IMR-90 (cell line): ENCODE measurements around the gene STPG4. TPM values are rescaled to one million over a fixed set of nuclear protein-coding genes. Genes with fewer than 3 reads are reported as not detected.

Experiments used
- ATAC-seq: fragments of 200-7000 bp; cut with Tn5 transposase; 2 replicates; pipeline ENCODE4 v1.9.1; 2020; ENCODE audit warnings: low read depth, mild to moderate bottlenecking, moderate library complexity
- BruUV-seq: library from RNA; stranded (reverse); fragments of 400-500 nt; replicated peaks from 2 replicates; lab custom pipeline; 2021; lab: Mats Ljungman, UMichigan
- CTCF ChIA-PET: fragments of 300-600 bp; formaldehyde crosslinking; extraction: SDS; loops from one replicate; lab custom pipeline; 2021; ENCODE audit warnings: antibody characterized with exemption; lab: Yijun Ruan, JAX
- POLR2A ChIA-PET: fragments of 300-600 bp; sonication (Branson Sonifier 250); formaldehyde crosslinking; loops from one replicate; lab custom pipeline; 2022; ENCODE audit warnings: antibody characterized with exemption; ENCODE audit not compliant: unreplicated experiment; lab: Charles Lee
- DNase-seq: peaks from one replicate; pipeline ENCODE4 v3.0.0; 2013
- H2AFZ ChIP-seq: replicated peaks from 2 replicates; pipeline ENCODE3; 2013; ENCODE audit warnings: low read length, mild to moderate bottlenecking; ENCODE audit not compliant: poor library complexity
- H2AK5ac ChIP-seq: 2 replicates; pipeline ENCODE4 v1.6.1; 2013; ENCODE audit warnings: low read depth, low read length, inconsistent platforms
- H2AK9ac ChIP-seq: replicated peaks from 2 replicates; pipeline ENCODE3; 2013; ENCODE audit warnings: mild to moderate bottlenecking, low read depth, low read length, moderate library complexity; ENCODE audit not compliant: poor library complexity
- H2BK120ac ChIP-seq: 2 replicates; pipeline ENCODE4 v1.6.1; 2013; ENCODE audit warnings: low read depth, low read length, inconsistent platforms
- H2BK15ac ChIP-seq: 3 replicates; pipeline ENCODE4 v1.6.1; 2013; ENCODE audit warnings: low read depth, low read length, inconsistent platforms
- H2BK20ac ChIP-seq: 2 replicates; pipeline ENCODE4 v1.6.1; 2013; ENCODE audit warnings: low read depth, mild to moderate bottlenecking, inconsistent platforms, low read length, moderate library complexity
- H2BK5ac ChIP-seq: 2 replicates; pipeline ENCODE4 v1.6.1; 2013; ENCODE audit warnings: mild to moderate bottlenecking, low read depth, low read length, inconsistent platforms; ENCODE audit not compliant: poor library complexity, severe bottlenecking
- H3K14ac ChIP-seq: replicated peaks from 2 replicates; pipeline ENCODE4 v1.6.1; 2013; ENCODE audit warnings: low read depth, low read length, inconsistent platforms
- H3K18ac ChIP-seq: 2 replicates; pipeline ENCODE4 v1.6.1; 2013; ENCODE audit warnings: low read depth, low read length, control low read depth
- H3K23ac ChIP-seq: 2 replicates; pipeline ENCODE4 v1.6.1; 2013; ENCODE audit warnings: low read depth, low read length, inconsistent platforms
- H3K27ac ChIP-seq: 2 replicates; pipeline ENCODE4 v1.5.1; 2013; ENCODE audit warnings: mild to moderate bottlenecking, control low read depth, low read length; ENCODE audit not compliant: insufficient read depth
- H3K27me3 ChIP-seq: 2 replicates; pipeline ENCODE4 v1.6.1; 2013; ENCODE audit warnings: low read length; ENCODE audit not compliant: control insufficient read depth, insufficient read depth
- H3K36me3 ChIP-seq: 2 replicates; pipeline ENCODE4 v1.6.1; 2013; ENCODE audit warnings: low read length, mixed read lengths; ENCODE audit not compliant: control insufficient read depth, insufficient read depth
- H3K4ac ChIP-seq: 2 replicates; pipeline ENCODE4 v1.6.1; 2013; ENCODE audit warnings: low read depth, low read length, inconsistent platforms
- H3K4me1 ChIP-seq: 2 replicates; pipeline ENCODE4 v1.6.1; 2013; ENCODE audit warnings: low read length, mixed read lengths; ENCODE audit not compliant: control insufficient read depth, insufficient read depth
- H3K4me2 ChIP-seq: 2 replicates; pipeline ENCODE4 v1.6.1; 2013; ENCODE audit warnings: low read depth, mild to moderate bottlenecking, control low read depth, low read length, moderate library complexity
- H3K4me3 ChIP-seq: 2 replicates; pipeline ENCODE4 v1.5.1; 2013; ENCODE audit warnings: low read depth, mild to moderate bottlenecking, control low read depth, low read length, moderate library complexity; ENCODE audit not compliant: insufficient read depth
- H3K56ac ChIP-seq: 2 replicates; pipeline ENCODE4 v1.6.1; 2013; ENCODE audit warnings: low read length, inconsistent platforms; ENCODE audit not compliant: insufficient read depth; ENCODE audit errors: extremely low read depth
- H3K79me1 ChIP-seq, 2 experiments: 2 replicates each; pipeline ENCODE4 v1.6.1; 2013; ENCODE audit warnings: low read length in 2 of 2, inconsistent platforms in 1 of 2, low read depth in 1 of 2
- H3K9ac ChIP-seq: 2 replicates; pipeline ENCODE4 v1.6.1; 2013; ENCODE audit warnings: low read depth, low read length, control low read depth
- H3K9me1 ChIP-seq: 2 replicates; pipeline ENCODE4 v1.6.1; 2013; ENCODE audit warnings: low read length, inconsistent platforms; ENCODE audit not compliant: insufficient read depth
- H3K9me3 ChIP-seq: 2 replicates; pipeline ENCODE4 v1.6.1; 2013; ENCODE audit warnings: low read length; ENCODE audit not compliant: control insufficient read depth, insufficient read depth
- H4K20me1 ChIP-seq: 2 replicates; pipeline ENCODE4 v1.6.1; 2013; ENCODE audit warnings: low read length, inconsistent platforms; ENCODE audit not compliant: insufficient read depth
- H4K5ac ChIP-seq: 2 replicates; pipeline ENCODE4 v1.6.1; 2013; ENCODE audit warnings: mild to moderate bottlenecking, low read depth, low read length, control low read depth
- H4K8ac ChIP-seq, 2 experiments: 2 replicates each; pipeline ENCODE4 v1.6.1; 2013; ENCODE audit warnings: low read depth in 2 of 2, low read length in 2 of 2, control low read depth in 1 of 2, inconsistent platforms in 1 of 2
- H4K91ac ChIP-seq: 2 replicates; pipeline ENCODE4 v1.6.1; 2013; ENCODE audit warnings: low read depth, low read length, inconsistent platforms; ENCODE audit not compliant: insufficient read depth
- BHLHE40 ChIP-seq: fragments of 150-350 bp; IDR thresholded peaks from 2 replicates; pipeline ENCODE4 v1.6.1; 2016; ENCODE audit warnings: mild to moderate bottlenecking, low read depth, low read length
- MAFK ChIP-seq: IDR thresholded peaks from 2 replicates; pipeline ENCODE4 v1.6.1; 2012; ENCODE audit warnings: low read depth, low read length, improper control_type of control experiment
- RCOR1 ChIP-seq: IDR thresholded peaks from 2 replicates; pipeline ENCODE4 v1.6.1; 2012; ENCODE audit warnings: mild to moderate bottlenecking, low read length, improper control_type of control experiment; ENCODE audit not compliant: insufficient replicate concordance
- WGBS, 2 experiments: methylation state at CpG; one replicate each; pipeline versions ENCODE4 v1.1.5 to v1.1.7; 2013; ENCODE audit warnings: missing lambda C conversion rate in 2 of 2; ENCODE audit not compliant: insufficient read length in 1 of 2; ENCODE audit errors: extremely low coverage in 2 of 2; 5-methylcytosine and 5-hydroxymethylcytosine counted together
- dilution Hi-C: fragments of 300-500 bp; cut with HindIII; formaldehyde crosslinking; loops from one replicate; pipeline ENCODE4 v1.14.3; 2018; ENCODE audit warnings: low sequenced_read_pairs; ENCODE audit not compliant: unreplicated experiment
- in situ Hi-C: fragments of 300-500 bp; cut with MboI; formaldehyde crosslinking; loops from 3 replicates; pipeline ENCODE4 v1.14.3; 2019; ENCODE audit warnings: low sequenced_read_pairs, inconsistent platforms, mixed read lengths
- intact Hi-C: fragments of 100-400 bp; cut with micrococcal nuclease; formaldehyde crosslinking; loops from 2 replicates; pipeline ENCODE4 v1.10.0; 2022
- polyA plus RNA-seq, 3 experiments: library from polyadenylated mRNA; depleted of rRNA; stranded (reverse); fragments of >200 nt; gene quantifications; 2 replicates each; pipeline ENCODE4 v1.2.3, GENCODE V29; 2012; ENCODE audit warnings: low replicate concordance in 1 of 3
- total RNA-seq: library from RNA; depleted of rRNA; stranded (reverse); fragments of >200 nt; gene quantifications from 2 replicates; pipeline ENCODE4 v1.2.3, GENCODE V29; 2012
- TF ChIP-seq, protein P1 (sequence below): fragments of 150-350 bp; IDR thresholded peaks from 2 replicates; pipeline ENCODE4 v1.6.1; 2017; ENCODE audit warnings: mild to moderate bottlenecking, antibody characterized with exemption, low read length, low read depth
- TF ChIP-seq, protein P2 (sequence below): fragments of 150-350 bp; IDR thresholded peaks from 2 replicates; pipeline ENCODE4 v1.6.1; 2016; ENCODE audit warnings: low read depth, mild to moderate bottlenecking, low read length, moderate library complexity, borderline replicate concordance

STPG4 gene
- total and polyA plus RNA-seq, 2 of the 4 experiments (the other 2 are of a cell fraction) = 0.12 to 0.18 TPM

DNA sequence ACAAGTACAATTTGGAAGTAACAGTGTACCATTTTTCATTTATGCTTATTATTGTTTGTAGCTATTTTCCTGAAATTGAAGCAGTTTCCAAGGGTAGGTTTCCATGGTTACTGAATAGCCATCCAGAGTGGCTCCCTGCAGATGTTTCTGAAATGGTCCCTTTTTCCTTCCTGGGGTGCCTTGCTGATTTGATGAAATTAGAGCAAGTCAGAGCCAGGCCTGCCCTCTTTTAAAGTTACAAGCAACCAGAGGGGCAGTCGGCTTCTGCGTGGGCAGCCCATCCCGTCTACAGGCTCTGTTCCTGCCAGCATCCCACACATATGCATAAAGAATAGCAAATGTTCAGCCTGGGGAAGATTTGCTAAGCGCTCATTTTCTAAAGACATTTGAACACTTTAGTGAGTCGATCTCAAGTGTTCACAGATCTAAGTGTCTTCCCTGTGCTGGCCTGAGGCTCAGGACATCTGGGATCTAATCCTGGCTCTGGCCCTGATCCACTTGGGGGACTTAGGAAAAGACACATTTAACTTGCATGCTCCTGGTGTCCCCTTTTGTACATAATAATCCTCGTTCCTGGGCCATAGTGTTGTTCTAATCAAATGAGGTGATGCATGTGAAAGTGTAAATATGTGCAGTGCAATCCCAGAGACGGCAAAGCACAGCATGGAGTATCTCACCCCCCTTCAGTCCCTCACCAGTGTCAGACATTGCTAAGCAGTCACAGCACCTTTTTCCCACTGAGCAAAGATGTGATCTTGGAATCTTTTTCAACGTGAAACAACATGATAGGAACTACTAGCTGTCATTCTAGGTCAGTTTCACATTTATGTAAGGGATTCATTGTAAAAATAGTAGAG is 92.2 kb downstream of the STPG4 start:
- H2BK15ac ChIP-seq = peak overlapping the region; percentile 88; the same call in 2 of the 3 replicates
- no peak overlapping the region for H3K9ac ChIP-seq
- peak overlapping the region; percentile 95 for H2BK120ac ChIP-seq
- H2BK5ac ChIP-seq = peak overlapping the region; percentile 63
- peak overlapping the region; percentile 80 for H4K91ac ChIP-seq
- peaks cover 37% of the 10 kb centered on the region for H3K4me1 ChIP-seq
- peak overlapping the region; percentile 78; the same call in 1 of the 2 replicates for H3K14ac ChIP-seq
- H2AFZ ChIP-seq = no peak overlapping the region
- peak overlapping the region; percentile 95 for H2AK5ac ChIP-seq
- dilution Hi-C loops (no loop called here), in situ Hi-C loops (no loop called here), intact Hi-C loops (no loop called here)
- H4K20me1 ChIP-seq = no peaks in the 10 kb centered on the region
- H3K4me2 ChIP-seq = no peak overlapping the region
- no peaks in the 10 kb centered on the region for H3K9me3 ChIP-seq
- no peak overlapping the region for H3K56ac ChIP-seq
- no peak for ATAC-seq
- no peak overlapping the region for H3K4me3 ChIP-seq
- H2AK9ac ChIP-seq = peak overlapping the region; percentile 31
- H3K23ac ChIP-seq = peak overlapping the region; percentile 64; the same call in 1 of the 2 replicates
- peak overlapping the region in 1 of 2 experiments; percentile 79; a peak in 1 of 4 replicates for H4K8ac ChIP-seq
- peak overlapping the region; percentile 41; the same call in 1 of the 2 replicates for H4K5ac ChIP-seq
- DNase-seq = no peak
- ChIA-PET POLR2A (no interaction called here), CTCF (no interaction called here)
- H3K9me1 ChIP-seq = peaks cover 57% of the 10 kb centered on the region
- peak overlapping the region; percentile 92 for H3K4ac ChIP-seq
- peaks cover 19% of the 10 kb centered on the region for H3K36me3 ChIP-seq
- peak overlapping the region; percentile 12; the same call in 1 of the 2 replicates for H3K27ac ChIP-seq
- no peaks in the 10 kb centered on the region for H3K27me3 ChIP-seq
- peak overlapping the region; percentile 79 for H2BK20ac ChIP-seq
- WGBS, 2 experiments = 53% methylated on average over 4 of the region's 8 CpGs; no CpG with 5 or more reads in 1 of the 2 experiments
- H3K18ac ChIP-seq = peak overlapping the region; percentile 24
- BruUV-seq = no TSS peak
- peaks cover 24 to 87% of the 10 kb centered on the region in 2 experiments for H3K79me1 ChIP-seq
- TF ChIP-seq, protein P1, sequence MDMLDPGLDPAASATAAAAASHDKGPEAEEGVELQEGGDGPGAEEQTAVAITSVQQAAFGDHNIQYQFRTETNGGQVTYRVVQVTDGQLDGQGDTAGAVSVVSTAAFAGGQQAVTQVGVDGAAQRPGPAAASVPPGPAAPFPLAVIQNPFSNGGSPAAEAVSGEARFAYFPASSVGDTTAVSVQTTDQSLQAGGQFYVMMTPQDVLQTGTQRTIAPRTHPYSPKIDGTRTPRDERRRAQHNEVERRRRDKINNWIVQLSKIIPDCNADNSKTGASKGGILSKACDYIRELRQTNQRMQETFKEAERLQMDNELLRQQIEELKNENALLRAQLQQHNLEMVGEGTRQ = no peak
- TF ChIP-seq, protein P2, sequence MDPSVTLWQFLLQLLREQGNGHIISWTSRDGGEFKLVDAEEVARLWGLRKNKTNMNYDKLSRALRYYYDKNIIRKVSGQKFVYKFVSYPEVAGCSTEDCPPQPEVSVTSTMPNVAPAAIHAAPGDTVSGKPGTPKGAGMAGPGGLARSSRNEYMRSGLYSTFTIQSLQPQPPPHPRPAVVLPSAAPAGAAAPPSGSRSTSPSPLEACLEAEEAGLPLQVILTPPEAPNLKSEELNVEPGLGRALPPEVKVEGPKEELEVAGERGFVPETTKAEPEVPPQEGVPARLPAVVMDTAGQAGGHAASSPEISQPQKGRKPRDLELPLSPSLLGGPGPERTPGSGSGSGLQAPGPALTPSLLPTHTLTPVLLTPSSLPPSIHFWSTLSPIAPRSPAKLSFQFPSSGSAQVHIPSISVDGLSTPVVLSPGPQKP = no peak
- TF ChIP-seq MAFK = no peak
- TF ChIP-seq BHLHE40 = no peak
- no peak for TF ChIP-seq RCOR1
